ENCODE data around the gene DDX39A. TPM values are rescaled to one million over a fixed set of nuclear protein-coding genes. Genes with fewer than 3 reads are reported as not detected.

Gene DDX39A
- total RNA-seq, 1 donor from 2014 or later: 54.8 TPM

- no peak for DNase-seq (ENCODE audit: low read depth)
- H3K36me3 ChIP-seq (ENCODE audit: control insufficient read depth, insufficient read depth, low read length): no peaks in the 10 kb centered on the region
- H3K27me3 ChIP-seq (ENCODE audit: control insufficient read depth, insufficient read depth, low read length): no peaks in the 10 kb centered on the region
- FAIRE-seq: no peak
- no peak for TF ChIP-seq CTCF (IDR thresholded peaks at IDR 0.05; ENCODE audit: insufficient read depth, low read length, severe bottlenecking)
- no peak overlapping the region for H3K4me3 ChIP-seq (ENCODE audit: low read depth, low read length)
Observed at GRCh38 chr19:14395262-14395661, 23.9 kb downstream of the DDX39A start.

DNA sequence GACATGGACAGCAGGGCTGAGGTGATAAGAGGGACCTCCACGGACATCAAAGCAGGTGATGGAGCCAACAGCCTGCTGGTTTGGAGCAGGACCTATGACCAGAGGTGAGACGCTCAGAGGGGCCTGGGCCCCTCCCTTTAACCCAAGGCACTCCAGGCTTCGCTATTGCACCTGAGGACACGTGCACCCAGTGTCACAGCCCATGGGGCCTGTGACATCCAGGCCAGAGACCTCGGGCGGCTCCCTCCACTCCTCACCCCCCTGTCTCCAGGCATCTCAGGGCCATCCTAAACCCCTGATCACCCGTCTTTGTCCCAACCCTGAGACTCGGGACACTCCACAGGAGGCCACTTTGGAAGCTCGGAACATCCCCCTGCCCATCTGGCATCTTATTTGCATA is 25.0 kb downstream of the DDX39A start:
- FAIRE-seq (no peak), DNase-seq (ENCODE audit: low read depth) (no peak)
- Histone ChIP-seq H3K36me3 (ENCODE audit: control insufficient read depth, insufficient read depth, low read length) (no peaks in the 10 kb centered on the region), H3K27me3 (ENCODE audit: control insufficient read depth, insufficient read depth, low read length) (no peaks in the 10 kb centered on the region), H3K4me3 (ENCODE audit: low read depth, low read length) (no peak overlapping the region)
- no peak for TF ChIP-seq CTCF (IDR thresholded peaks at IDR 0.05; ENCODE audit: insufficient read depth, low read length, severe bottlenecking)

- FAIRE-seq: no peak
- Histone ChIP-seq H3K36me3 (ENCODE audit: control insufficient read depth, insufficient read depth, low read length) (no peaks in the 10 kb centered on the region), H3K27me3 (ENCODE audit: control insufficient read depth, insufficient read depth, low read length) (no peaks in the 10 kb centered on the region), H3K4me3 (ENCODE audit: low read depth, low read length) (no peak overlapping the region)
- DNase-seq (ENCODE audit: low read depth): no peak
- TF ChIP-seq CTCF (IDR thresholded peaks at IDR 0.05; ENCODE audit: insufficient read depth, low read length, severe bottlenecking): no peak
Observed at GRCh38 chr19:14393329-14393728, 25.8 kb downstream of the DDX39A start.

DNA sequence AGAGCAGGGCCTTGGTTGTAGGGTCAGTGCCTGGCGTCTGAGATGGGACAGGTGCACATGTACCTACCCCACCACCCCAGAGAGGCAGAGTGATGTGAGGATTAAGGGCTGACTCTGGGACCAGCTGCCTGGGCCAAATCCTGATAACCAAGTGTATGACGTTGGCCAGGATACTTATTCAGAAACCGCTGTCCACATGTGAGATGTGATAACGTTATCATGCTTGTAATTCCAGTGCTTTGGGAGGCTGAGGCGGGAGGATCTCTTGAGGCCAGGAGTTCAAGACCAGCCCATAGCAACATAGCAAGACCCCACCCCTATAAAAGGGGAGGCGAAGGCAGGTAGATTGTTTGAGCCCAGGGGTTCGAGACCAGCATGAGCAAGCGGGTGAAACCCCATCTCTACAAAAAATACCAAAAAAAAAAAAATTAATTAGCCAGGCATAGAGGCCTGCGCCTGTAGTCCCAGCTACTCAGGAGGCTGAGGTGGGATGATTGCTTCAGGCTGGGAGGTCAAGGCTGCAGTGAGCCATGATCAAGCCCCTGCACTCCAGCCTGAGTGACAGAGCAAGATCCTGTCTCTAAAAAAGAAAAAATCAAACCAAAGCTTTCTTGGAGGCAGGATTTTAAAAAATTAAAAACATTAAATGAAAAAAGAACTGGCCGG is 27.9 kb downstream of the DDX39A start:
- no peak for FAIRE-seq
- Histone ChIP-seq H3K4me3 (ENCODE audit: low read depth, low read length) (no peak overlapping the region), H3K27me3 (ENCODE audit: control insufficient read depth, insufficient read depth, low read length) (no peaks in the 10 kb centered on the region), H3K36me3 (ENCODE audit: control insufficient read depth, insufficient read depth, low read length) (no peaks in the 10 kb centered on the region)
- DNase-seq (ENCODE audit: low read depth): no peak
- TF ChIP-seq CTCF (IDR thresholded peaks at IDR 0.05; ENCODE audit: insufficient read depth, low read length, severe bottlenecking): no peak

- DNase-seq (ENCODE audit: low read depth) (no peak), FAIRE-seq (no peak)
- H3K36me3 ChIP-seq (ENCODE audit: control insufficient read depth, insufficient read depth, low read length): no peaks in the 10 kb centered on the region
- H3K27me3 ChIP-seq (ENCODE audit: control insufficient read depth, insufficient read depth, low read length): no peaks in the 10 kb centered on the region
- H3K4me3 ChIP-seq (ENCODE audit: low read depth, low read length): no peak overlapping the region
- TF ChIP-seq CTCF (IDR thresholded peaks at IDR 0.05; ENCODE audit: insufficient read depth, low read length, severe bottlenecking): no peak
Observed at GRCh38 chr19:14390548-14390947, 28.6 kb downstream of the DDX39A start.

DNA sequence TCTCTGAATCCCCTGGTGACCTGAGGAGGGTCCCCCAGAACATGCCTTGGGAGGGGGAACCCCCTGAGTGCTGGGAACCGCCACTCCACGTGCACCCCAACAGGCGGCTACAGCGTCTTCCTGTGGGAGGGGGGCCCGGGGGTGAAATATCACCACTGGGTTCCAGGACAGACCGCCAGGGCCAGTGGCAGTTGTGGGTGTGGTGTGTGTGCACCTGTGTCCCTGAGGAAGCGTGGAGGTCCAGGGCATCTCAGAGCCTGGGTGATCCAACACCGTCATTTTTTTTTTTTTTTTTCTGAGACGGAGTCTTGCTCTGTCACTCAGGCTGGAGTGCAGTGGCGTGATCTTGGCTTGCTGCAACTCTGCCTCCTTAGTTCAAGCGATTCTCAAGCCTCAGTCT is 33.6 kb downstream of the DDX39A start:
- no peaks in the 10 kb centered on the region for H3K27me3 ChIP-seq (ENCODE audit: control insufficient read depth, insufficient read depth, low read length)
- no peak overlapping the region for H3K4me3 ChIP-seq (ENCODE audit: low read depth, low read length)
- DNase-seq (ENCODE audit: low read depth) (no peak), FAIRE-seq (no peak)
- H3K36me3 ChIP-seq (ENCODE audit: control insufficient read depth, insufficient read depth, low read length): no peaks in the 10 kb centered on the region
- TF ChIP-seq CTCF (IDR thresholded peaks at IDR 0.05; ENCODE audit: insufficient read depth, low read length, severe bottlenecking): no peak
